Testis (tissue), 3 donors: ENCODE data around the gene ERC1. TPM values are rescaled to one million over a fixed set of nuclear protein-coding genes. Genes with fewer than 3 reads are reported as not detected.
"Not testable (repeated sequence)": the region's sequence is repeated elsewhere in the genome, so short reads cannot be mapped to it uniquely, and the experiment has no call there.

ENCODE experiments used
- DNase-seq: peaks from one replicate; pipeline ENCODE4 v3.0.0-alpha.2; 2019
- H3K27ac ChIP-seq, 2 donors: fragments of 200-600 bp; sonication (generic); one replicate each; pipeline ENCODE4 v1.5.1; 2019
- H3K27me3 ChIP-seq: fragments of 200-600 bp; sonication (generic); one replicate; pipeline ENCODE4 v1.5.1; 2019
- H3K36me3 ChIP-seq: fragments of 200-600 bp; sonication (generic); one replicate; pipeline ENCODE4 v1.5.1; 2017; ENCODE audit warnings: low read depth; ENCODE audit errors: missing control alignments
- H3K4me1 ChIP-seq: fragments of 200-600 bp; sonication (generic); one replicate; pipeline ENCODE4 v1.5.1; 2019
- H3K4me3 ChIP-seq, 2 donors: fragments of 200-600 bp; sonication (generic); one replicate each; pipeline ENCODE4 v1.5.1; 2017 to 2019
- H3K9me3 ChIP-seq: fragments of 200-600 bp; sonication (generic); one replicate; pipeline ENCODE4 v1.5.1; 2017
- CTCF ChIP-seq, 3 experiments: fragments of 450-650 bp in 2 of 3; fragments of 200-600 bp in 1 of 3; sonication (generic) in 1 of 3; IDR thresholded peaks; one replicate each; pipeline ENCODE4 v1.5.1; 2016 to 2019; ENCODE audit warnings: antibody characterized with exemption in 3 of 3, mild to moderate bottlenecking in 2 of 3, moderate library complexity in 1 of 3
- POLR2A ChIP-seq: fragments of 450-650 bp; IDR thresholded peaks from one replicate; pipeline ENCODE4 v1.6.1; 2017; ENCODE audit warnings: antibody characterized with exemption, mild to moderate bottlenecking, moderate library complexity
- WGBS, 2 donors: methylation state at CpG; one replicate each; pipeline ENCODE4 v1.1.5; 2018; 5-methylcytosine and 5-hydroxymethylcytosine counted together
- intact Hi-C: fragments of 100-400 bp; cut with DNase I; formaldehyde crosslinking; loops from one replicate; pipeline ENCODE4 v1.15.1; 2023; ENCODE audit warnings: low total_unique reads
- polyA plus RNA-seq: library from polyadenylated mRNA; stranded (reverse); fragments of 350-450 nt; fragmentation: Illumina TruSeq; extraction: RNeasy Lipid Tissue Mini Kit (QIAGEN cat#74804); gene quantifications from one replicate; pipeline ENCODE4 v1.2.3, GENCODE V29; 2014; ENCODE audit warnings: low read depth, low replicate concordance; ENCODE audit not compliant: insufficient read depth
- total RNA-seq, 2 donors: library from RNA; depleted of rRNA; stranded (reverse); fragments of >200 nt; gene quantifications; one replicate each; pipeline ENCODE4 v1.2.3, GENCODE V29; 2016

Gene ERC1
- total and polyA plus RNA-seq, 3 donors from 2014 or later, result 25.8 to 109 (median 106) TPM

DNA sequence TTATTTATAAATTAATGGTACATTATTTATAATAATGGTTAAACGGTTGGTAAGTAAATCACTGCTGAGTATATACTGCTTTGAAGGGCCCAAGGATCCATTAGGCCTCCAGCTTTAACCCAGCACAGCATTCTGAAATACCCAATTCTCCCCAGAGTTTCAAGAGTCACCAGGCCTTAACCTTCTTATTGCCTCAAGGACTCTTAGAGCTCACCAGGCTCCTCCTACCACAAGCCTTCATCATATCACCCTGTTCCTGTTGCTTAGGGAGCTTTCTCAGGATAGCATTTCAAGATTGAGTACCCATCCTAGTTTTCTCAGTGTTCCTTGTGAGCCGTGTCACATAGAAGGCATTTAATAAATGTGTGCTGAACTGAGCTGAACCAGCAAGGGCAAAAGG, 360.9 kb downstream of the ERC1 start:
- Histone ChIP-seq H3K27ac (no peak overlapping the region), H3K4me1 (peaks cover 6% of the 10 kb centered on the region), H3K27me3 (no peaks in the 10 kb centered on the region), H3K4me3 (no peak overlapping the region), H3K9me3 (no peaks in the 10 kb centered on the region), H3K36me3 (no peaks in the 10 kb centered on the region)
- no peak for DNase-seq
- WGBS, 2 donors, result 93 to 96% methylated on average over 2 of the region's 2 CpGs
- TF ChIP-seq POLR2A (no peak), CTCF (IDR thresholded peaks at IDR 0.05) (no peak)
- intact Hi-C loops, result no loop called here

- DNase-seq, result no peak
- no peak overlapping the region for H3K27ac ChIP-seq
- no peaks in the 10 kb centered on the region for H3K36me3 ChIP-seq
- no peaks in the 10 kb centered on the region for H3K27me3 ChIP-seq
- intact Hi-C loops, result no loop called here
- TF ChIP-seq CTCF (IDR thresholded peaks at IDR 0.05) (no peak), POLR2A (no peak)
- H3K4me3 ChIP-seq, result no peak overlapping the region
- peaks cover 6% of the 10 kb centered on the region for H3K4me1 ChIP-seq
- H3K9me3 ChIP-seq, result no peaks in the 10 kb centered on the region
- WGBS, 2 donors, result 89 to 90% methylated on average over 2 of the region's 2 CpGs
Measured at GRCh38 chr12:1353451-1353850, 362.4 kb downstream of the ERC1 start.

- H3K9me3 ChIP-seq, result no peaks in the 10 kb centered on the region
- intact Hi-C loops, result no loop called here
- 55 to 57% methylated on average over 4 of the region's 4 CpGs for WGBS, 2 donors
- peaks cover 2% of the 10 kb centered on the region for H3K4me1 ChIP-seq
- no peak for TF ChIP-seq CTCF (IDR thresholded peaks at IDR 0.05)
- TF ChIP-seq POLR2A, result no peak
- H3K36me3 ChIP-seq, result no peaks in the 10 kb centered on the region
- no peak for DNase-seq
- no peak overlapping the region for H3K4me3 ChIP-seq
- no peak overlapping the region for H3K27ac ChIP-seq
- no peaks in the 10 kb centered on the region for H3K27me3 ChIP-seq
Measured at GRCh38 chr12:1355396-1355795, 364.4 kb downstream of the ERC1 start.

- WGBS, 2 donors, result 88 to 89% methylated on average over 6 of the region's 6 CpGs
- H3K4me1 ChIP-seq, H3K27me3 ChIP-seq, intact Hi-C loops, H3K4me3 ChIP-seq, H3K9me3 ChIP-seq, DNase-seq, H3K27ac ChIP-seq, H3K36me3 ChIP-seq: not testable (repeated sequence)
Measured at GRCh38 chr12:1355871-1356270, 364.8 kb downstream of the ERC1 start.

- WGBS, 2 donors, result 93 to 96% methylated on average over 2 of the region's 2 CpGs
Measured at GRCh38 chr12:1356285-1356684, 365.3 kb downstream of the ERC1 start.

More at GRCh38 chr12:1356285-1356684, 365.3 kb downstream of the ERC1 start:
- no peak for DNase-seq
- no peaks in the 10 kb centered on the region for H3K27me3 ChIP-seq
- intact Hi-C loops, result no loop called here
- no peak overlapping the region for H3K27ac ChIP-seq
- no peaks in the 10 kb centered on the region for H3K4me1 ChIP-seq
- H3K9me3 ChIP-seq, result no peaks in the 10 kb centered on the region
- no peak for TF ChIP-seq CTCF (IDR thresholded peaks at IDR 0.05)
- TF ChIP-seq POLR2A, result no peak
- no peak overlapping the region for H3K4me3 ChIP-seq
- no peaks in the 10 kb centered on the region for H3K36me3 ChIP-seq
